Lower leg skin (tissue), 4 donors: ENCODE measurements around the gene DENND6B. TPM values are rescaled to one million over a fixed set of nuclear protein-coding genes. Genes with fewer than 3 reads are reported as not detected.
A peak's percentile ranks its signal among the peaks of the same experiment; 100 is the strongest.

Experiments
- DNase-seq, 2 donors: peaks; one replicate each; pipeline ENCODE4 v3.0.0-alpha.2; 2019; ENCODE audit warnings: low spot score in 2 of 2
- H3K4me3 ChIP-seq: fragments of 200-600 bp; sonication (generic); 2 replicates; pipeline ENCODE4 v1.5.1; 2017; ENCODE audit warnings: mild to moderate bottlenecking, low read depth; ENCODE audit not compliant: poor library complexity, severe bottlenecking
- CTCF ChIP-seq, 3 donors: fragments of 450-650 bp; IDR thresholded peaks; one replicate each; pipeline ENCODE4 v1.5.1; 2016; ENCODE audit warnings: antibody characterized with exemption in 3 of 3, mild to moderate bottlenecking in 3 of 3, moderate library complexity in 2 of 3
- POLR2A ChIP-seq, 2 donors: fragments of 450-650 bp; IDR thresholded peaks; one replicate each; pipeline ENCODE4 v1.6.1; 2016 to 2017; ENCODE audit warnings: antibody characterized with exemption in 2 of 2, mild to moderate bottlenecking in 1 of 2, moderate library complexity in 1 of 2
- WGBS, 2 donors: methylation state at CpG; one replicate each; pipeline ENCODE4 v1.1.5; 2018; 5-methylcytosine and 5-hydroxymethylcytosine counted together
- intact Hi-C: fragments of 100-400 bp; cut with DNase I; formaldehyde crosslinking; loops from one replicate; pipeline ENCODE4 v1.15.0; 2023; ENCODE audit warnings: low total_unique reads
- total RNA-seq, 4 donors: library from RNA; depleted of rRNA; stranded (reverse); fragments of >200 nt; gene quantifications; one replicate each; pipeline ENCODE4 v1.1.0, GENCODE V29; 2016

The DENND6B gene
- total RNA-seq, 4 donors from 2014 or later, result 0.97 to 8.8 (median 6.5) TPM

GRCh38 chr22:50267591-50268390 is 59.0 kb downstream of the DENND6B start:
- TF ChIP-seq POLR2A (IDR thresholded peaks at IDR 0.05), result no peak
- no peak for TF ChIP-seq CTCF (IDR thresholded peaks at IDR 0.05)
- no peak overlapping the region for H3K4me3 ChIP-seq
- peak in 1 of 2 donors; percentile 43 for DNase-seq
- intact Hi-C loops, result no loop called here
- WGBS, 2 donors, result 18 to 27% methylated on average over 19 to 24 of the region's 75 CpGs

DNA sequence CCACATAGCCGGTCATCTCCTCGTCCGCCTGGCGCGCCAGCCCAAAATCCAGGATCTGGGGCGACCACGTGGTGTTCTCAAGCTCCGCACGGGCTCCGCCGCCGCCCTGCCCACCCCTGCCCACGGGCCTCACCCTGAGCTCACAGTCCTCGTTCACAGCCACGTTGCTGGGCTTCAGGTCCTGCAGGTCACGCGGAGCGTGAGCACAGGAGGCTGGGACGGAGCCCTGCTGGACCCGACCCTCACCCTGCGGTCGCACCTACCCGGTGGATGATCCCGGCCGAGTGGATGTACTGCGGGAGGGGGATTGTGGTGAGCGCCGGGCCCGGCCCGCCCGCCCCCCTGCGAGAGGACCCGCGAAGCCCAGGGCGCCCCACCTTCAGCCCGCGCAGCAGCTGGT is 59.8 kb downstream of the DENND6B start:
- DNase-seq, result no peak
- intact Hi-C loops, result no loop called here
- WGBS, 2 donors, result 57 to 68% methylated on average over 22 to 37 of the region's 37 CpGs
- no peak overlapping the region for H3K4me3 ChIP-seq
- no peak for TF ChIP-seq POLR2A (IDR thresholded peaks at IDR 0.05)
- no peak for TF ChIP-seq CTCF (IDR thresholded peaks at IDR 0.05)

DNA sequence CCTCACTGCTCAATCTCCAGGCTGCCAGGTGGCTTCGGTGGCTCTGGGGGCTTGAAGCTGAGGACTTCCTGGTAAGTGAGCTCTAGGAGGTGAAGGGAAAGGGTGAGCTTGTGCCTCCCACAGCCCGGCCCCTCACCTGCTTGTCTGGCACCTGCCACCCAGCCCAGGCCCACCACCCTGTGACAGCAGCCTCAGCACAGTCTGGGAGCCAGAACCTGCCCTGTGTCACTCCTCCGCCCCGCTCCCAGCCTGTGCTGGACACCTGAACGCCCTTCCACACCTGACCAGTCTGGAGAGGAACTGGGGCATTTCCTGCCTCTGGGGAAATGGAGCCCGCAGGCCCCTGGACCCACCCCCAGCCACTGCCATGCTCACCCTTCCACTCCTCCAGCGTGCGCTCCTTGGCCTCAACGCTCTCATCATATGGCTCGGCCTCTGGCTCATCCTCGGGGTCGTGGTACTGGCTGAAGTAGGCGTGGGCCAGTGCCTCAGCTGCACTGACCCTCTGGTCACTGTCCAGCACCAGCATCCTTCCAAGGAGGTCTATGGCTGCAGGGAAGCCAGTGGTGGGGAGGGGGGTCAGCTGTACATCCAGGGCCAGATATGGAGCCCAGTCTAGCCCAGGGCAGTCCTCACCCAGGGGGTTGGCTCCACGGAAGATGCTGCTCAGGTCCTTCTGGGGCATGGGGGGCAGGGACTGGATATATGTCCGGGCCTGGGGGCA is 61.7 kb downstream of the DENND6B start:
- intact Hi-C loops, result no loop called here
- no peak for DNase-seq
- TF ChIP-seq POLR2A (IDR thresholded peaks at IDR 0.05), result no peak
- WGBS, 2 donors, result 82 to 86% methylated on average over 15 of the region's 15 CpGs
- no peak overlapping the region for H3K4me3 ChIP-seq

GRCh38 chr22:50264104-50264745 is 62.6 kb downstream of the DENND6B start:
- 62 to 73% methylated on average over 10 to 11 of the region's 15 CpGs for WGBS, 2 donors
- H3K4me3 ChIP-seq, result no peak overlapping the region
- no peak for TF ChIP-seq CTCF (IDR thresholded peaks at IDR 0.05)
- TF ChIP-seq POLR2A (IDR thresholded peaks at IDR 0.05), result no peak
- DNase-seq, result no peak
- intact Hi-C loops, result no loop called here

- intact Hi-C loops, result no loop called here
- TF ChIP-seq CTCF (IDR thresholded peaks at IDR 0.05) (no peak), POLR2A (IDR thresholded peaks at IDR 0.05) (no peak)
- WGBS, 2 donors, result 59 to 72% methylated on average over 9 of the region's 9 CpGs
- DNase-seq, result no peak
- H3K4me3 ChIP-seq, result no peak overlapping the region
These were observed 63.7 kb downstream of the DENND6B start for GRCh38 chr22:50262973-50263617.
